Choroid plexus epithelial cell (primary cell): ENCODE data around the gene CABCOCO1.

Experiments used
- DNase-seq: peaks from one replicate; pipeline ENCODE4 v3.0.0-alpha.2; 2010; ENCODE audit warnings: low read depth
- H3K4me3 ChIP-seq: 2 replicates; pipeline ENCODE4 v1.5.1; 2011; ENCODE audit warnings: low read depth, mild to moderate bottlenecking, control low read depth, low read length, moderate library complexity
- TF ChIP-seq, protein P1 (sequence below): conservative IDR thresholded peaks from 2 replicates; pipeline ENCODE4 v1.5.1; 2011; ENCODE audit warnings: low read depth, mild to moderate bottlenecking, control low read depth, inconsistent platforms, low read length, moderate library complexity

The CABCOCO1 gene

DNA sequence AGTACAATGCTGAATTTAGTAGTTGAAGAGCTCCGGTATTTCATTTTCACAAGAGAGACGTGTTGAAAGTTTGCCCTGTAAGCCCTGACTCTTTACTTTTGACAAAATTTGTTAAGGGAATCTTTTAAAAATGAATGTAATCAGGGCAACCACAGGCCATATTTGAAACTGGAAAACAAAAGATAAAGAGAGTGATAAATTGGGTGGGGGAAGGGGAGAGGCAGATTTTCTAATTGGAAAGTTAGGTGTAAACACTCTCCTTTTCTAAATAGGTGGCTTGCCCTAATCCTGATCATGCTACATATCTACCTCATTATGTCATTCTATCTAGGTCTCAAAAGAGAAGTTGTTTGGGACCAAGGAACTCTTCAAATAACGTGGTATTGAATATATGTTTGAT is 90.7 kb downstream of the CABCOCO1 start:
- no peak overlapping the region for H3K4me3 ChIP-seq
- TF ChIP-seq, protein P1, sequence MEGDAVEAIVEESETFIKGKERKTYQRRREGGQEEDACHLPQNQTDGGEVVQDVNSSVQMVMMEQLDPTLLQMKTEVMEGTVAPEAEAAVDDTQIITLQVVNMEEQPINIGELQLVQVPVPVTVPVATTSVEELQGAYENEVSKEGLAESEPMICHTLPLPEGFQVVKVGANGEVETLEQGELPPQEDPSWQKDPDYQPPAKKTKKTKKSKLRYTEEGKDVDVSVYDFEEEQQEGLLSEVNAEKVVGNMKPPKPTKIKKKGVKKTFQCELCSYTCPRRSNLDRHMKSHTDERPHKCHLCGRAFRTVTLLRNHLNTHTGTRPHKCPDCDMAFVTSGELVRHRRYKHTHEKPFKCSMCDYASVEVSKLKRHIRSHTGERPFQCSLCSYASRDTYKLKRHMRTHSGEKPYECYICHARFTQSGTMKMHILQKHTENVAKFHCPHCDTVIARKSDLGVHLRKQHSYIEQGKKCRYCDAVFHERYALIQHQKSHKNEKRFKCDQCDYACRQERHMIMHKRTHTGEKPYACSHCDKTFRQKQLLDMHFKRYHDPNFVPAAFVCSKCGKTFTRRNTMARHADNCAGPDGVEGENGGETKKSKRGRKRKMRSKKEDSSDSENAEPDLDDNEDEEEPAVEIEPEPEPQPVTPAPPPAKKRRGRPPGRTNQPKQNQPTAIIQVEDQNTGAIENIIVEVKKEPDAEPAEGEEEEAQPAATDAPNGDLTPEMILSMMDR: no peak
- DNase-seq: no peak

DNA sequence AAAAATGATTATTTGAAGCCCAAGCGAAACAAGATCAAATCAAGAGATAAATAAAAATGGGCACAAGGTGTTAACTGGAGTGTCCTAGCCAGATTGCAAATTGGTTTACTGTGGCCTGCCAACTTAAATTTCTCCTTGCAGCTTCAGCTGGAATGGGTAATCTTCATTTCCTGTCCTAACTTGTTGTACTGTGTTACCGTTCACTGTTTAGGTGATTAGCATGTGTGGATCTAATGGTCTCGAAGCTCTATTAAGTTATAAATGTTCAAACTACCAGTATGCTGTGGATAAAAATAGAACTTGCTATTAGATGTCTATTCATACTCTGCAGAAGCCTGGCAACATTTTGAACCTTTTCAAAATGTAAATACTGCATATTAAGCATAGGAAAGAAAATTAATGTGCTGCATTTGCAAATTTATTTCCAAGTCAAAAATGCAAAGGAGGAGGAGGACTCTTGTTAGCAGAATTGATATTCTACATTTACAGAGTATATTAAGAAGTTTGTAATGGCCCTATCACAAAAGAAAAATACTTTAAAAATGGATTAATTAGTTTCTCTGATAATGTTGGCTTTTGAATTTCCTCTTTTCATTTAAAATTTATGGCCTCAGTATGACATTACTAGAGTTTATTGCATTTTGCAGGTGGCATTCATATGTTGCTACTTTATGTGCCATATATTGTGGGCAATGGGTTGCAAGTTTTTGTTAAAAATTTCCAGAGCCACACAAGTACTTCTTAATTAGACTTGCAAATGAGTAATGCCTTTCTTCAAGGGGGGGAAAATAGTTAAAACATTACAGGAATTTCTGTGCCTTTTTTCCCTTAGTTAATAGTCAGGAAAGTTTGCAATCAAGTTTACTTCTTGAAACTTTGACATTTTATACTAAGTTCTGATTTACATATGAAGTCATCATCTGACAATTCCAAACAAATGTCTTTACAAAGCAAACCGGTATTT is 92.1 kb downstream of the CABCOCO1 start:
- no peak for DNase-seq

DNA sequence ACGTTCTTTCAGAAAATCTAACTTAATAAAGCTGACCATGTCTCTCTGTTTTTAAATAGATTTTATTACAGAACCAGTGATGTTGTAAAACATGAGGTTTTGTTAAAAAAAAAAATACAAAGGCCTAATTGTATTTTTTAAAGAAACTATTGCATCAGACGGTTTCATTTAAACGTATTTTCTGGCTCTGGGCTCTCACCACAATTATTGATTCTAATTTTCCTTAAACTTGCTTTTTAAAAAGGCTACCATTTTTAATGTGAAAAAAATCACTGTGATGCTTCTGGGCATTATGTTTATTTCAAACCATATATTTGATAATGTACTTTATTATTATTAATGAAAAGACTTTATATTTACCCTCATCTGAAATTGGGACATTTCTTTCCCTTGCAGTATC is 94.3 kb downstream of the CABCOCO1 start:
- no peak overlapping the region for H3K4me3 ChIP-seq
- no peak for DNase-seq
- TF ChIP-seq, protein P1: no peak

More for the DNA sequence above, 92.1 kb downstream of the CABCOCO1 start:
- H3K4me3 ChIP-seq: no peak overlapping the region
- TF ChIP-seq, protein P1: no peak

DNA sequence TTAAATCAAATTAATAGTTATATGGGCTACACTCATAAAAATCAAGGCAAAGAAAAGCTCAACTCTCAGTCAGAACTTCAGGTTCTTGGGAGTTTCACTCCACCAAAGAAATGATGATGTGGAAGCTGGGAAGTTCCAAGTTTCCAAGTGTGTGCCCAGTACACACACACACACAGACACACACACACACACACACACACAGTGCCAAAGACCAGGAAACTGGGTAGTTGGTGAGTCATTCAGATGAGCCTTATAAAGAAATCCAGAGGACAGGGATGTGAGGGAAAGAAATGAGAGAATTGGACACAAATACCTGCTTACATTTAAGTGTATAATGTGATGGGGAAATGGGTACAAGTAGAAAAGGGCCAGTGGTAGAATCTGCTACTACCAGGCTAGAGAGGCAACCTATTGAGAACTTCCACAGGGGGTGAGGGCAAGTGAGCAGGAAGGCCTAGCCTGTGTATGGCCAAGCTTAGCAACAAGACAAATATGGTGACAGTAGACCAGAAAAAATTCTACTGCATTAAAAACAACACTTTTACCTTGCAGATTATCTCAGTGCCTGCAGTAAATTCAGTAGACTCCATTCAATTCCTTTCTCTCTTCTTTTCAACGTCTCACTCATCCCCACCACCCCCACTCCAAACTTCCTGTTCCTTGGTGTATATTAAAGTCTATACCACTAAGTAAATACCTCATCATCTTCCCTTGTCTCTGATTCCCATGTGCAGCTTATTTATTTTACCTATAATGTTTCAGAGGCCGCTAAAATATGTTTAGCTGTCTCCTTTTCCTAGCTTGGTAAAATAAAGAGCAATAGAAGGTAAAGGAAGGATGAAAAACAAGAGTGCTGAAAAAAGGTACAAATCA is 95.0 kb downstream of the CABCOCO1 start:
- DNase-seq: peak; percentile 67
- H3K4me3 ChIP-seq: no peak overlapping the region
- TF ChIP-seq, protein P1: no peak

DNA sequence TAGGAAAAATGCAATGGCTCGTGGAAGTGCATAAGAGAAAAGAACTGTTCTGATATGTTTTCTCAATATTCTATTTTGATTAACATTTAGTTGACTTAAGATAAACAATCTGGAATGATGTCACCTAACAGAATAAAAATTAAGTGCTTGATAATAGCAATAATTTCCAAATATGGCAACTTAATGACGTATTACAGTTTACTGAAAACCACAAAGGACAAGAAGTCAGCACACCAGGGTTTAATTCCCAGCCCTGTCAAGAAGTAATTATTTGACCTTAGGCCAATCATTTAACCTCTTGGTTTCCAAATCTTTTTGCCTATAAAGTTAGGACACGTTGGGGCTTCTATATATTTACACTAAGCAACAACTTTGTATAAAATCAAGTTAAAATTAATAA is 95.7 kb downstream of the CABCOCO1 start:
- peak; percentile 89 for DNase-seq
- TF ChIP-seq, protein P1: no peak
- H3K4me3 ChIP-seq: no peak overlapping the region

DNA sequence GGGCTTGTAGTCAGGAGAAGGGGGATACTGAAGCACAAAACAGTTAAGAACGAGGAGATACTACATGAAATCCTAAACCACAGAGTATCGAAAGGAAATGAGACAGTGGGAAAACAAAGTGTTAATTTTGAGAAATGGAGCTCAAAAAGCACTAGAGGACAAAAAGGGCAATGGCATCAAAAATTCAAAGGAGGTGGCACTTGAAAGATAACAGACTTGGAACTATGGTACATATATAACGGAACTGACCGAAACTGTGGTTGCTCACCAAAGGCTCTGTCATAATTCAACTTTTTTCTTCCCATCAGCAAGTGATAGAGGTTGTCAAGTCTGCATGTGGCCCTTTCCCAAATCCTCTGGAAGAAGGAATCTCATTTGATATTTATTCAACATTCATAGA is 97.0 kb downstream of the CABCOCO1 start:
- TF ChIP-seq, protein P1: no peak
- no peak overlapping the region for H3K4me3 ChIP-seq
- no peak for DNase-seq
